SK-N-MC (cell line): ENCODE results near the gene WDFY4.

Experiments used
- EZH2 ChIP-seq: fragments of 200-600 bp; sonication (generic); IDR thresholded peaks from one replicate; pipeline ENCODE4 v1.6.1; 2017; ENCODE audit warnings: antibody characterized with exemption
- POLR2AphosphoS5 ChIP-seq: IDR thresholded peaks from 2 replicates; pipeline ENCODE4 v1.6.1; 2012; ENCODE audit warnings: mild to moderate bottlenecking, low read depth, low read length, borderline replicate concordance

GRCh38 chr10:48768144-48768766 lies 83.6 kb downstream of the WDFY4 start:
- no peak for TF ChIP-seq POLR2AphosphoS5
- no peak for TF ChIP-seq EZH2
